Endothelial cell of umbilical vein (primary cell): Measurements from ENCODE around the gene MAPK1IP1L.

Experiments
- CTCF ChIP-seq, 2 donors: IDR thresholded peaks; 1 replicate in 1 of 2; 2 replicates in 1 of 2; pipeline ENCODE4 v1.5.1; 2011; ENCODE audit warnings: low read length in 2 of 2, mild to moderate bottlenecking in 2 of 2, moderate library complexity in 2 of 2, control low read depth in 1 of 2, inconsistent platforms in 1 of 2, low read depth in 1 of 2; ENCODE audit not compliant: insufficient read depth in 1 of 2; ENCODE audit errors: extremely low read depth in 1 of 2
- GATA2 ChIP-seq: IDR thresholded peaks from 2 replicates; pipeline ENCODE4 v1.7.0; 2011; ENCODE audit warnings: low read depth, mild to moderate bottlenecking, moderate library complexity, mixed read lengths, low read length; ENCODE audit not compliant: insufficient read length, insufficient read depth
- MAX ChIP-seq: IDR thresholded peaks from 2 replicates; pipeline ENCODE4 v1.6.1; 2011; ENCODE audit not compliant: insufficient read depth, insufficient read length
- POLR2A ChIP-seq: IDR thresholded peaks from 2 replicates; pipeline ENCODE4 v1.6.1; 2012; ENCODE audit warnings: low read depth, mild to moderate bottlenecking, control low read depth, low read length

- no peak for TF ChIP-seq POLR2A
- no peak for TF ChIP-seq CTCF (IDR thresholded peaks at IDR 0.05; ENCODE audit: extremely low read depth in 1 of 2, insufficient read depth in 1 of 2, low read depth in 1 of 2, low read length in 2 of 2)
- TF ChIP-seq MAX: no peak
- TF ChIP-seq GATA2: no peak
Observed at GRCh38 chr14:55025948-55026347, 25.5 kb upstream of the MAPK1IP1L start.
